ENCODE results near the gene OLIG1.

OLIG1 gene

GRCh38 chr21:33089395-33090119 lies 19.6 kb downstream of the OLIG1 start:
- H3K27me3 ChIP-seq (ENCODE audit: insufficient read depth, low read depth, severe bottlenecking) = no peaks in the 10 kb centered on the region
- TF ChIP-seq CTCF (IDR thresholded peaks at IDR 0.05; ENCODE audit: low read depth, low read length) = no peak
- no peaks in the 10 kb centered on the region for H3K36me3 ChIP-seq
- DNase-seq = no peak
- no peaks in the 10 kb centered on the region for H3K9me3 ChIP-seq (ENCODE audit: severe bottlenecking)
- no peak overlapping the region for H3K4me3 ChIP-seq (ENCODE audit: low read depth, low read length)
- no peak overlapping the region for H3K27ac ChIP-seq

GRCh38 chr21:33096426-33096825 lies 26.5 kb downstream of the OLIG1 start:
- no peaks in the 10 kb centered on the region for H3K27me3 ChIP-seq (ENCODE audit: insufficient read depth, low read depth, severe bottlenecking)
- TF ChIP-seq CTCF (IDR thresholded peaks at IDR 0.05; ENCODE audit: low read depth, low read length) = no peak
- no peaks in the 10 kb centered on the region for H3K9me3 ChIP-seq (ENCODE audit: severe bottlenecking)
- no peaks in the 10 kb centered on the region for H3K36me3 ChIP-seq
- no peak overlapping the region for H3K4me3 ChIP-seq (ENCODE audit: low read depth, low read length)
- DNase-seq = no peak
- H3K27ac ChIP-seq = no peak overlapping the region

DNA sequence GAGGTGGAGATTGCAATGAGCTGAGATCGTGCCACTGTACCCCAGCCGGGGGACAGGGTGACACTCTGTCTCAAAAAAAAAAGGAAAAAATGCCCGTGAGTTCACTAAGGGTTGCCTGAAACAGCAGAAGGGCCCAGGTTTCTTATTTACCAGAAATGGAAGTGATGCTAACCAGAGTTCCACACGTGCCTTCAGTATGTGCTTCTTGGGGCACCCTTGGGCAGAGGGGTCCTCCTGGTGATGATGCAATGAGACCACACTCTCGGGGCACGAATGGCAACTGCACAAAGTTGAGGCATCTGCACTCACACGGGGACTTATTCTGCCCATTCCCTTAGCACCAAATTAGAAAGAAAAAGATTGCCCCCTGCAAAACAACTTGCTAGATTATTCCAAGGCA lies 29.2 kb downstream of the OLIG1 start:
- H3K36me3 ChIP-seq = no peaks in the 10 kb centered on the region

DNA sequence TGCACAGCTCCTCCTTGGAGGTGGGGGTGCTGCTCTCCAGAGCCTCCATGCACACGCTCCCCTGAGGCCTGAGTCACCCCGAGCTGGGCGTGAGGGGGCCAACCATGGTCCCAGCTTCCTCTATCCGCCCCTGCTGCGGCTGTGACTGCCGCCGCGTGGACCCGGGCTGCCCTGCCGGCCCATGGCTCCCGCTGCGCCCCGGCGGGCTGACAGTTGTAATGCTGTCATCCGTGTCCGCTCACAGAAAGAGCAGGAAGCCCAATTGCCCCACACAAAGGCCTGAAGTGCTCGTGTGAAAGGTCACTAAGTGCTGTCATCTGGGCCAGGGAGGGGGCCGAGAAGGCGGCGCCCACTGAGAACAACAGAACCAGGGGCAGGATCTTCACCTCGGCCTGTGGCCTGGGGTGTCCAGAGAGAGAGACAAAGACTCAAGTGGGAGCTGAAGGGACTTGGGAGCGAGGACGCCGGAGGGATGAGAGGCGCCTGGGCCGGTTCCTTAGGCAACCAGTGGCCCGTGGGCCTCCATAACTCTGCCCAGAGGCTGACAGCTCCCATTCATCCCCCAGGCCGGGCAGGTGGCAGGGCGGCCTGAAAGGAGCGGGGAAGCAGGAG lies 31.5 kb downstream of the OLIG1 start:
- no peaks in the 10 kb centered on the region for H3K27me3 ChIP-seq (ENCODE audit: insufficient read depth, low read depth, severe bottlenecking)
- H3K4me3 ChIP-seq (ENCODE audit: low read depth, low read length) = no peak overlapping the region
- TF ChIP-seq CTCF (IDR thresholded peaks at IDR 0.05; ENCODE audit: low read depth, low read length) = no peak
- no peak for DNase-seq
- H3K27ac ChIP-seq = no peak overlapping the region
- no peaks in the 10 kb centered on the region for H3K36me3 ChIP-seq
- H3K9me3 ChIP-seq (ENCODE audit: severe bottlenecking) = peaks cover 6% of the 10 kb centered on the region

More for the DNA sequence above, 29.2 kb downstream of the OLIG1 start:
- H3K4me3 ChIP-seq (ENCODE audit: low read depth, low read length) = no peak overlapping the region
- no peak for TF ChIP-seq CTCF (IDR thresholded peaks at IDR 0.05; ENCODE audit: low read depth, low read length)
- H3K9me3 ChIP-seq (ENCODE audit: severe bottlenecking) = peaks cover under 1% of the 10 kb centered on the region
- no peak for DNase-seq
- no peaks in the 10 kb centered on the region for H3K27me3 ChIP-seq (ENCODE audit: insufficient read depth, low read depth, severe bottlenecking)
- no peak overlapping the region for H3K27ac ChIP-seq

DNA sequence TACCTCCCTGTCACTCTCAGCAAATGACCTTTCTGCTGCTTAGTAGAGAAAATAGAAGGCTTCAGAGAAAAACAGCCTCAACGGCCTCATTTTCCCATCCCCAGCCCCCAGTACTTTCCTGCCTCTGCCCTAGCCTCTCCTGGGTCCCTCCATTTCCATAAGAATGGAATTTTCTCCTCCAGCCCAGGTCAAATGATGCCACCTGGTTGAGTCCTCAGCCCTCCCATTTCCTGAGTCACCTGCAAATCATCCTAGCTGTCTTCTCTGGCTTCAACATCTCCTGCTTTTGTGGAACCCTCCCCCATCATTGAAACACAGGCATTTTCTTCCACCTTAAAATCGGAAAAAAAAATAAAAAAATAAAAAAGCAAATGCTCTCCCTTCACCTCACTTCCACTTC lies 35.1 kb downstream of the OLIG1 start:
- Histone ChIP-seq H3K4me3 (ENCODE audit: low read depth, low read length) (no peak overlapping the region), H3K9me3 (ENCODE audit: severe bottlenecking) (peaks cover 6% of the 10 kb centered on the region), H3K27me3 (ENCODE audit: insufficient read depth, low read depth, severe bottlenecking) (no peaks in the 10 kb centered on the region), H3K27ac (no peak overlapping the region), H3K36me3 (no peaks in the 10 kb centered on the region)
- DNase-seq = no peak
- no peak for TF ChIP-seq CTCF (IDR thresholded peaks at IDR 0.05; ENCODE audit: low read depth, low read length)
